Bronchial epithelial cell (primary cell): ENCODE measurements around the gene CDK14. TPM values are rescaled to one million over a fixed set of nuclear protein-coding genes. Genes with fewer than 3 reads are reported as not detected.

Experiments
- DNase-seq: peaks from one replicate; pipeline ENCODE4 v3.0.0-alpha.2; 2010; ENCODE audit warnings: low read depth
- FAIRE-seq: peaks from 2 replicates; lab custom pipeline; 2011; peaks lifted over from hg19 to GRCh38; lab: Jason Lieb, UNC
- H3K27me3 ChIP-seq: 2 replicates; pipeline ENCODE4 v1.5.1; 2011; ENCODE audit warnings: low read length; ENCODE audit not compliant: control insufficient read depth, insufficient read depth
- H3K36me3 ChIP-seq: 2 replicates; pipeline ENCODE4 v1.5.1; 2011; ENCODE audit warnings: low read length; ENCODE audit not compliant: control insufficient read depth, insufficient read depth
- H3K4me3 ChIP-seq: 2 replicates; pipeline ENCODE4 v1.5.1; 2011; ENCODE audit warnings: mild to moderate bottlenecking, low read depth, low read length, control low read depth
- total RNA-seq: library from RNA; depleted of rRNA; stranded (reverse); fragments of >200 nt; gene quantifications from 2 replicates; pipeline ENCODE4 v1.2.1, GENCODE V29; 2014
- TF ChIP-seq, protein P1 (sequence below): IDR thresholded peaks from 2 replicates; pipeline ENCODE4 v1.5.1; 2011; ENCODE audit warnings: mild to moderate bottlenecking, moderate library complexity, low read length, control low read depth, inconsistent platforms; ENCODE audit not compliant: insufficient read depth, severe bottlenecking

The CDK14 gene
- total RNA-seq, 1 donor from 2014 or later = 8.7 TPM

DNA sequence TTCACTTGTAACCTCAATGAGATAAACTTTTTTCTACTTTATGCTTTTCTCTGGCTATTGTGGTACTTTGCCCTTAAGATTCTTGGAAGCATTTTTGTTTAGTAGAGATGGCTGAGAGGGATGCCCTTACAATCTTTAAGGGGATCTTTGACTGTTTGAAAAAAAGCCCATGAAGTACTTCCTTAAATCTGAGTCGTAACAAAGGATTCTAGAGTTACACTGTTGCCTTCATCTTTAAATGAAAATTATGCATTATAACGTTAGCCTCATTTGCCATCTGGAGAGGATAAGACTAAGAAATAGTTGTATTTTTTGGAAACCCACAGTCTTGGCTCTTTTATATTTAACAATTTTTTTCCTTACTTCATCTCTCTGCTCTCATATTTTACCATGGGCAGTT lies 630.3 kb downstream of the CDK14 start:
- FAIRE-seq = no peak

DNA sequence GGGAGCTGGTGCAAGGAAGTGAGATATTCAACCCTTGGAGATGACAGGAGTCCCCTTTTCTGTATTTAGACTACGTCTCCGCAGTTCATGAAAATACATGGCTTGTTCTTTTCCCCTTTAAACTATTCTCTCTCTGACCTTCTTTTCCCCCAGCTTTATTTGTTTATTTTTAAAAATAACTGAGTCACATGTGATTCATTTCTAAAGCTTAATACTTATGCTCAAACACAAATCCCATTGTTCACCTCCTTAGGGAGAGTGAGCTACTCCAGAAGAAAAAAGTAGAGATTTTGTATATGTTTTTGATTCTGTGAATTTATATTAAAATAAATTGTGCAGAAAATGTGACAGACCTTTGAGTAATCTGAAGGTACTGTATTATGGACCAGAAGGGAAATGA lies 632.2 kb downstream of the CDK14 start:
- H3K36me3 ChIP-seq = no peaks in the 10 kb centered on the region
- TF ChIP-seq, protein P1, sequence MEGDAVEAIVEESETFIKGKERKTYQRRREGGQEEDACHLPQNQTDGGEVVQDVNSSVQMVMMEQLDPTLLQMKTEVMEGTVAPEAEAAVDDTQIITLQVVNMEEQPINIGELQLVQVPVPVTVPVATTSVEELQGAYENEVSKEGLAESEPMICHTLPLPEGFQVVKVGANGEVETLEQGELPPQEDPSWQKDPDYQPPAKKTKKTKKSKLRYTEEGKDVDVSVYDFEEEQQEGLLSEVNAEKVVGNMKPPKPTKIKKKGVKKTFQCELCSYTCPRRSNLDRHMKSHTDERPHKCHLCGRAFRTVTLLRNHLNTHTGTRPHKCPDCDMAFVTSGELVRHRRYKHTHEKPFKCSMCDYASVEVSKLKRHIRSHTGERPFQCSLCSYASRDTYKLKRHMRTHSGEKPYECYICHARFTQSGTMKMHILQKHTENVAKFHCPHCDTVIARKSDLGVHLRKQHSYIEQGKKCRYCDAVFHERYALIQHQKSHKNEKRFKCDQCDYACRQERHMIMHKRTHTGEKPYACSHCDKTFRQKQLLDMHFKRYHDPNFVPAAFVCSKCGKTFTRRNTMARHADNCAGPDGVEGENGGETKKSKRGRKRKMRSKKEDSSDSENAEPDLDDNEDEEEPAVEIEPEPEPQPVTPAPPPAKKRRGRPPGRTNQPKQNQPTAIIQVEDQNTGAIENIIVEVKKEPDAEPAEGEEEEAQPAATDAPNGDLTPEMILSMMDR = no peak
- no peak overlapping the region for H3K4me3 ChIP-seq
- no peaks in the 10 kb centered on the region for H3K27me3 ChIP-seq
- peak; percentile 39 for DNase-seq
- no peak for FAIRE-seq

More for the DNA sequence above, 630.3 kb downstream of the CDK14 start:
- Histone ChIP-seq H3K4me3 (no peak overlapping the region), H3K27me3 (no peaks in the 10 kb centered on the region), H3K36me3 (no peaks in the 10 kb centered on the region)
- TF ChIP-seq, protein P1 = no peak
- no peak for DNase-seq

DNA sequence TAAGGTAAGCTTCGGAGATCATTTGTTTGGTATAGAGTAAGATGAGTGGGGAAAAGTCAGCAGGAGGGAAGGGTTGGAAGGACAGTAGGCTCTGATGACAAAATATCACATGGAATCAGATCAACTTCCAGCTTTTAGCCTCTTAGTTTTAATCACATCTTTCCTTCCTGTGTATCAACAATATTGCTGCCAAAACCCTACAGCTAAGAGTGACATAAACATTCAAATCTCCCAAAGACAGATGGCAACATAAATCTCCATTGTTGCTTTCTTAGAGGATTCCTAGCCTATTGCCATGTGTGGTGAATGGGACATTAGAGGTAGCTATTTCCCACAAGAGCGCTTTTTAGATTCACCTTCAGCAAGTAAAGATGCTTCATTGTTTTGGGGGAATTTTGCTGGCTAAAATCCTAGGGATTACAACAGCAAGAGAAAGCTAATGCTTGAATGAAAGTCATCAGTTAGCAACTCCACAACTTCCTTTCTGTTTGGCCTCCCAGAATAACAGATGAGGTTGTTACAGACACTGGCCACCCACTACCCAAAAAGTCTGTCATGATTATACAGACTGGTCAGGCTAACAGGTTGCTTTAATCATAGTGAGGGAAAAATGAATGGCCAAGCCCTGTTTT lies 632.9 kb downstream of the CDK14 start:
- TF ChIP-seq, protein P1 = no peak
- FAIRE-seq = no peak
- H3K27me3 ChIP-seq = no peaks in the 10 kb centered on the region
- no peak overlapping the region for H3K4me3 ChIP-seq
- no peaks in the 10 kb centered on the region for H3K36me3 ChIP-seq
- no peak for DNase-seq

DNA sequence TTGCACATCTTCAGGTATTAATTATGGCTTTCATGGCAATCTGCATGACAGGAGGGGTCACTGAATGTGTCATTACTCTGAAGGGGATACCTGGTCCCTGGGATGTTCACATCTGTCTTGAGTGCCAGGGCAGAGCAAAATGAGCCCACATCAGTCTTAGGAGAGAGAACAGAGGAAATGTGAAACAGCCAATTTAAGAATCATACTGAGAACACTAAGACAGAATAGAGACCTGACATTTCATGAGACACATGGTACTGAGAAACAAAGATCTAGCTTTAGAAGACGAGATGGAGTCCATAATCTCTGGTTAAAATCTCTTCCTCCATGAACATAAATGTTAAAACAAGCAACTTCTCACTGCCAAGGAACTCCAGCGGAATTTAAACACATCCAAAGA lies 634.0 kb downstream of the CDK14 start:
- Histone ChIP-seq H3K4me3 (no peak overlapping the region), H3K27me3 (no peaks in the 10 kb centered on the region), H3K36me3 (no peaks in the 10 kb centered on the region)
- no peak for DNase-seq
- TF ChIP-seq, protein P1 = no peak
- FAIRE-seq = no peak

DNA sequence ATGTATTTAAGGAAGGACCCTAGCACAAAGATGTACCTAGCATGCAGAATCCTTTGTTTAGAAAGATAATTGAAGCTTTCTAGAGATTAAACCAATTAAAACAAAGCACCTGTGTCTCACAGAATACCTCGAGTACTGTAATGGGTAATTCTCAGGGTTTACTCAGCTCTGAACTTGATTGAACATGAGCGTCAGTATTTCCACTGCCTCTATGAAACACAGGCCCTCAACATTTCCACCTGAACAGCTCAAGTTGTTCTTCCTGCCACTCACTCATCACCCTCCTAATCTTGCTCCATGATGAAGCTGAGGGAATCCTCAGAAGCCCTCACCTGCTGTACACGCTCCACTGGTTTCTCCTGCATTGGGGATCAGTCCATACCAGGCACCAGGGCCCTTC lies 634.4 kb downstream of the CDK14 start:
- H3K27me3 ChIP-seq = no peaks in the 10 kb centered on the region
- H3K4me3 ChIP-seq = no peak overlapping the region
- TF ChIP-seq, protein P1 = no peak
- FAIRE-seq (no peak), DNase-seq (no peak)
- H3K36me3 ChIP-seq = no peaks in the 10 kb centered on the region

DNA sequence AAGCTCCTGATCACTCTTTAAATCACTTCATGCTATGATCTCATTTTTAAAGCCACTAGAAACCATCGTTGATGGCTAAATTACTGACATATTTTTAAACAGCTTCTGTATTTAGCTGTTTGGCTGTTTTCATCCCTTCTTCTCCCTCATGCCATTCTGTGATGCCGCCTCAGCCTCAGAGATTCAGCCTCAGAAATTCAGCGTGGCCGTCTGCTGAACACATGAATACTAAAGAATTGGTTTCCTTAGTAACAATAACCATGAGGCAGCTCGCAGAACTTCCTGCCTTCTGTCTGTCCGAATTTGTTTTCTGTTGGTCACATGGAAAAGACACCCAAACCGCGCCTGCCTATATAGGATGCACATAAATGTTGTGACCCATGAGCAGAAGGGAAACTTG lies 637.1 kb downstream of the CDK14 start:
- DNase-seq (no peak), FAIRE-seq (no peak)
- H3K36me3 ChIP-seq = no peaks in the 10 kb centered on the region
- H3K27me3 ChIP-seq = no peaks in the 10 kb centered on the region
- TF ChIP-seq, protein P1 = no peak
- no peak overlapping the region for H3K4me3 ChIP-seq
